ENCODE data around the gene CAMK1G. TPM values are rescaled to one million over a fixed set of nuclear protein-coding genes. Genes with fewer than 3 reads are reported as not detected.

Gene CAMK1G
- total and polyA plus RNA-seq, 10 of the 15 experiments (the other 5 are each of a cell fraction or from before 2014, with no cell fraction given), result 0.18 to 0.20 TPM; not detected in 8

- Histone ChIP-seq H3K79me2 (ENCODE audit: control insufficient read depth, insufficient read depth, low read length) (no peaks in the 10 kb centered on the region), H3K4me1 (ENCODE audit: control insufficient read depth, insufficient read depth, low read length) (no peaks in the 10 kb centered on the region), H2AFZ (ENCODE audit: control insufficient read depth, low read depth, low read length) (no peak overlapping the region), H3K9ac (ENCODE audit: control insufficient read depth, insufficient read depth, low read length) (no peak overlapping the region), H3K9me3 (replicated peaks; ENCODE audit: control insufficient read depth, insufficient read depth, low read length) (no peaks in the 10 kb centered on the region), H3K4me3 (no peak overlapping the region), H3K4me2 (ENCODE audit: control insufficient read depth, insufficient read depth) (no peak overlapping the region), H3K36me3 (ENCODE audit: control insufficient read depth in 2 of 2, insufficient read depth in 2 of 2, low read length in 1 of 2) (no peaks in the 10 kb centered on the region), H3K27ac (ENCODE audit: control insufficient read depth, insufficient read depth) (no peak overlapping the region), H3K27me3 (replicated peaks in 1 of 2; ENCODE audit: control insufficient read depth in 2 of 2, insufficient read depth in 2 of 2, low read length in 1 of 2) (peaks cover 1 to 6% of the 10 kb centered on the region in 2 experiments; a peak in 3 of 4 replicates), H4K20me1 (ENCODE audit: control insufficient read depth, insufficient read depth) (no peaks in the 10 kb centered on the region)
- WGBS (ENCODE audit: insufficient coverage, insufficient replicate concordance, low lambda C conversion rate, missing lambda C conversion rate), result 56% methylated on average over 6 of the region's 6 CpGs
- no peak for DNase-seq (ENCODE audit: low read depth, low spot score)
- ChIA-PET CTCF (interaction anchor here (1.2 to 2.8 kb wide), 4 partner anchors 10 to 16 kb away, joined by 3 to 14 read pairs (median 10); no protein-coding TSS in a partner anchor), RAD21 (ENCODE audit: unreplicated experiment) (interaction anchor here (1.1 kb wide), 1 partner anchor 9 kb away, joined by 5 read pairs; no protein-coding TSS in a partner anchor), POLR2A (interaction anchor here (0.6 kb wide), 1 partner anchor 9 kb away, joined by 3 read pairs; no protein-coding TSS in a partner anchor), SMC1A (ENCODE audit: uncharacterized antibody, unreplicated experiment) (interaction anchor here (1.8 kb wide), 1 partner anchor 10 kb away, joined by 7 read pairs; no protein-coding TSS in a partner anchor)
- no TSS peak for BruUV-seq (replicated peaks)
- TF ChIP-seq NFIC (IDR thresholded peaks at IDR 0.05; ENCODE audit: low read depth, low read length) (no peak), KAT2A (conservative IDR thresholded peaks at IDR 0.05; ENCODE audit: control insufficient read depth, low read depth, low read length) (no peak), SRF (IDR thresholded peaks at IDR 0.05; ENCODE audit: low read depth in 2 of 2, low read length in 2 of 2) (peak; percentile 71 to 73; a peak in 3 of 4 replicates), CHD2 (IDR thresholded peaks at IDR 0.05; ENCODE audit: borderline replicate concordance, low read depth, low read length) (no peak), CUX1 (IDR thresholded peaks at IDR 0.05; ENCODE audit: insufficient replicate concordance, low read depth, low read length) (no peak), MYB (IDR thresholded peaks at IDR 0.05; ENCODE audit: borderline replicate concordance, low read depth, low read length) (no peak)
- TF ChIP-seq, protein P1, sequence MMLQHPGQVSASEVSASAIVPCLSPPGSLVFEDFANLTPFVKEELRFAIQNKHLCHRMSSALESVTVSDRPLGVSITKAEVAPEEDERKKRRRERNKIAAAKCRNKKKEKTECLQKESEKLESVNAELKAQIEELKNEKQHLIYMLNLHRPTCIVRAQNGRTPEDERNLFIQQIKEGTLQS (IDR thresholded peaks at IDR 0.05; ENCODE audit: borderline replicate concordance, extremely low read depth, low read depth, low read length), result no peak
- no peak for FAIRE-seq
- intact Hi-C loops (cut with micrococcal nuclease; ENCODE audit: unreplicated experiment), result no loop called here
- no peak for ATAC-seq
- in situ Hi-C loops (cut with MboI), result no loop called here
These were observed 34.2 kb downstream of the CAMK1G start for GRCh38 chr1:209617755-209618154.

Data from GM12878 (cell line).